Urothelium cell line (cell line): ENCODE data around the gene PTGER1.

Source experiments
- DNase-seq: peaks from one replicate; pipeline ENCODE4 v3.0.0; 2011; ENCODE audit warnings: low spot score, mixed read lengths
- FAIRE-seq: peaks from 2 replicates; lab custom pipeline; 2011; peaks lifted over from hg19 to GRCh38; lab: Jason Lieb, UNC

Gene PTGER1

GRCh38 chr19:14503285-14503684, 28.1 kb upstream of the PTGER1 start:
- DNase-seq, result no peak
- FAIRE-seq, result no peak

GRCh38 chr19:14502334-14503092, 27.4 kb upstream of the PTGER1 start:
- DNase-seq (no peak), FAIRE-seq (no peak)

- no peak for FAIRE-seq
Measured at GRCh38 chr19:14497228-14497921, 22.2 kb upstream of the PTGER1 start.

GRCh38 chr19:14496834-14497227, 21.7 kb upstream of the PTGER1 start:
- DNase-seq (no peak), FAIRE-seq (no peak)

More at GRCh38 chr19:14497228-14497921, 22.2 kb upstream of the PTGER1 start:
- no peak for DNase-seq

GRCh38 chr19:14496029-14496833, 21.1 kb upstream of the PTGER1 start, which contains the start of gene GIPC1:
Gene GIPC1, minus strand, starts transcription at chr19:14496127. Its CDS starts 13,151 bp downstream, at chr19:14482976.
- peak; percentile 97 for DNase-seq
- FAIRE-seq, result no peak

GRCh38 chr19:14495672-14496028, 20.5 kb upstream of the PTGER1 start:
- no peak for DNase-seq
- FAIRE-seq, result no peak

GRCh38 chr19:14494910-14495671, 19.9 kb upstream of the PTGER1 start:
- DNase-seq, result no peak
- no peak for FAIRE-seq

- DNase-seq (no peak), FAIRE-seq (no peak)
Measured at GRCh38 chr19:14494411-14494810, 19.3 kb upstream of the PTGER1 start.

- FAIRE-seq, result no peak
- DNase-seq, result no peak
Measured at GRCh38 chr19:14492756-14493337, 17.7 kb upstream of the PTGER1 start.

- DNase-seq (no peak), FAIRE-seq (no peak)
Measured at GRCh38 chr19:14487370-14488125, 12.4 kb upstream of the PTGER1 start.

GRCh38 chr19:14482172-14482941, 7.2 kb upstream of the PTGER1 start:
- DNase-seq (no peak), FAIRE-seq (no peak)

GRCh38 chr19:14480700-14481079, 5.5 kb upstream of the PTGER1 start:
- DNase-seq (no peak), FAIRE-seq (no peak)

- no peak for FAIRE-seq
- DNase-seq, result peak; percentile 46
Measured at GRCh38 chr19:14479975-14480699, 5.0 kb upstream of the PTGER1 start.

- no peak for DNase-seq
- FAIRE-seq, result no peak
Measured at GRCh38 chr19:14479309-14479974, 4.3 kb upstream of the PTGER1 start.

- FAIRE-seq (no peak), DNase-seq (no peak)
Measured at GRCh38 chr19:14478113-14478545, 3.0 kb upstream of the PTGER1 start.

GRCh38 chr19:14477418-14478112, 2.4 kb upstream of the PTGER1 start:
- DNase-seq (no peak), FAIRE-seq (no peak)
